Measurements from ENCODE around the gene FAM107A. TPM values are rescaled to one million over a fixed set of nuclear protein-coding genes. Genes with fewer than 3 reads are reported as not detected.

Gene FAM107A, protein sequence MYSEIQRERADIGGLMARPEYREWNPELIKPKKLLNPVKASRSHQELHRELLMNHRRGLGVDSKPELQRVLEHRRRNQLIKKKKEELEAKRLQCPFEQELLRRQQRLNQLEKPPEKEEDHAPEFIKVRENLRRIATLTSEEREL
- not detected for total RNA-seq

DNA sequence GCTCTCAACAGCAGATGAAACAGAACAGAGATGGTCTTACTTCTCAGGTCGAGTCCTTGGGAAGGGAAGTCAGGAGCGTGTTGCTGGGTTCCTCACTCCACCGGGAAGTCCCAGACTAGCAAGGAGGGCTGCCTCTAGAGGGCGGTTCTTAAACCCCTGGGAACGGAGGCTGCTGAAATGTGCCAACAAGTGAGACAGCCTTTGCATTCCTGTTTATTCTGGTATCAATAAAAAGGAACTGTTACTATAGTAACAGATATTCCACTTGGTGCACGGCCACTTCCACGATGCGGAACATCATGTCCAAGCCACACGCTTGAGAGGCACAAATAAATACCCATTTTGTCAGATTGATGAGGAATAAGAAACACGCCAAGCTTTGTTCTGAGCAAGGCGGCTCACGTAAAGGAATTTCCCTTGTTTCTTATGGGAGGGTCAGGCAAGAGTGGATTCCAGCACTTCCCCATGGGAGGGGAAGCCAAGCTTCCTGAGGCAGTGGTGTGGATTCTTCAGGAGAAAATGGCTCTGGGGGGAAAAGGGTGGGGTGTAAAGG, at the start of gene FAM107A:
Gene FAM107A (minus strand): TSS at position 123 of the 553 bp plus-strand sequence. CDS start 7,531 bp downstream, outside the sequence.
- ATAC-seq = no peak
- H3K4me1 Mint-ChIP-seq (ENCODE audit: low read depth) = no peaks in the 10 kb centered on the region
- H3K9me3 Mint-ChIP-seq = no peaks in the 10 kb centered on the region
- H3K4me3 Mint-ChIP-seq = no peak within 1 kb of the TSS
- no peak for DNase-seq
- peaks cover 6% of the 10 kb centered on the region for H3K27me3 Mint-ChIP-seq (ENCODE audit: low read depth)
- no peaks in the 10 kb centered on the region for H3K36me3 Mint-ChIP-seq (ENCODE audit: insufficient read depth)

DNA sequence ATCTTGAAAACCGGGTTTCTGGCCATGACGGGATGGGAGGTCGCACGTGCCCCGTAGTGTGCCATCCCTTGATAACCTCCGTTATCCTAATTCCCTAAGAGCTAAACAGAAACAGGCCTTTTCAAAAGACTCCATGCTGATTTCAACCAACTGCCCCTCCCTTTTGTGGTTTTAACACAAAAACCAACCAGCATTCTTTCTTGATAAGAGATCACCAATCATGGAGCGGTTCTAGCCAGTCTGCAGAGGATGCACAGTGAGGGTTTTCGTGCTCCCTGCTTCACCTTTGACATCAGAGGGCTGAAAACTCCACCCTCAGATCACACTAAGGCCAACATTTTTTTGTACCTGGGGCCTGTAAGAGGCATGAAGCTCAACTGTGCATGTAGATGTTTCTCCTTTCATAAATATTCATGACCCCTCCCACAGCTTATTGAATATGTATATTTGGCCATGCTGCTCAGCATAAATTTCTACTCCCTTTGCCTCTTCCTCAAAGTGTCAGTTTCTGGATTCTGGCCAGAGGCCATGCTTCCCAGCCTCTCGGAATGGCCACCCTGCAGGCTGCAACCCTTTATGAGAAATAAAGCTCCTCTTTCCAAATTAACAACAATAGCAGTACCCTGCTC, 48.1 kb upstream of the FAM107A start:
- DNase-seq (no peak), ATAC-seq (no peak)
- Mint-ChIP-seq H3K4me3 (no peak overlapping the region), H3K4me1 (ENCODE audit: low read depth) (no peaks in the 10 kb centered on the region), H3K27me3 (ENCODE audit: low read depth) (no peaks in the 10 kb centered on the region), H3K9me3 (no peaks in the 10 kb centered on the region), H3K36me3 (ENCODE audit: insufficient read depth) (no peaks in the 10 kb centered on the region)

DNA sequence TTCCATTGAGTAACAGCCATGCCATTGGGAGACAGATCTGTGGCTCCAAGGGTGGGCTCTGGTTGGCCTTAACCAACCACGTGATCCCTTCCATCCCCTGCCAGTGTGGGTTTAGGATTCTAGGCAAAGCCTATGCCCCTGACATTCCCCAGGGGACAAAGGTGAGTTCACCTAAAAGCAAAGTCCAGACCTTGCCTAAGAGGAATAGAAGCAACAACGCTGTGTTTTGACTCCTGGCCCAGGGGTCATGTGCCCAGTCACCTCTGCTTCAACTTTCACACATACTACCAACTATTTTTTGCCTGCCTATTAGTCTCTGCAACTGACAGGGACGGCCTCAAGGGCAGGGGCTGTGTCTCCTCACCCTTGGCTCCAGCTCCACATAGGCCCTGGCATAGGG, 47.4 kb upstream of the FAM107A start:
- Mint-ChIP-seq H3K9me3 (no peaks in the 10 kb centered on the region), H3K4me3 (no peak overlapping the region), H3K4me1 (ENCODE audit: low read depth) (no peaks in the 10 kb centered on the region), H3K36me3 (ENCODE audit: insufficient read depth) (no peaks in the 10 kb centered on the region), H3K27me3 (ENCODE audit: low read depth) (no peaks in the 10 kb centered on the region)
- ATAC-seq = no peak
- no peak for DNase-seq

DNA sequence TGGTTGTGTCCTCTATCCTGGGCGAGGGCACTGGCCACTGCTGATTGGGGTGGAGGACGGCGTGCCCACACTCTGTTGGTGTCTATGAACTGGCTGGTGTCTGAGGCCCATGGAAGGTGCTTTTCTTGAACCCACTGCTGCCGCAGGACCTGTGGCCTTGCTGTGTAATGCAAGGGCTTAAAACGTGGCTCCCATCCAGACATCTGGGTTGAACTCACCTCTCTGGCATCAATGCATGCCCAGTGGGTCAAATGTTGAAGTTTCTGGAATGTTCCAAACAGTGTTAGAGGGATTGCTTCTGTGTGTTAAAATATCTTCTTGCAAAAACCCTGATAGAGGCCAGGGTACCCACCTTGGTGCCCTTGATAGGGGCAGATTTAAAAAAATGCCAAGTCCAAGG, 46.8 kb upstream of the FAM107A start:
- no peaks in the 10 kb centered on the region for H3K9me3 Mint-ChIP-seq
- no peaks in the 10 kb centered on the region for H3K36me3 Mint-ChIP-seq (ENCODE audit: insufficient read depth)
- DNase-seq (no peak), ATAC-seq (no peak)
- no peak overlapping the region for H3K4me3 Mint-ChIP-seq
- H3K4me1 Mint-ChIP-seq (ENCODE audit: low read depth) = no peaks in the 10 kb centered on the region
- no peaks in the 10 kb centered on the region for H3K27me3 Mint-ChIP-seq (ENCODE audit: low read depth)

DNA sequence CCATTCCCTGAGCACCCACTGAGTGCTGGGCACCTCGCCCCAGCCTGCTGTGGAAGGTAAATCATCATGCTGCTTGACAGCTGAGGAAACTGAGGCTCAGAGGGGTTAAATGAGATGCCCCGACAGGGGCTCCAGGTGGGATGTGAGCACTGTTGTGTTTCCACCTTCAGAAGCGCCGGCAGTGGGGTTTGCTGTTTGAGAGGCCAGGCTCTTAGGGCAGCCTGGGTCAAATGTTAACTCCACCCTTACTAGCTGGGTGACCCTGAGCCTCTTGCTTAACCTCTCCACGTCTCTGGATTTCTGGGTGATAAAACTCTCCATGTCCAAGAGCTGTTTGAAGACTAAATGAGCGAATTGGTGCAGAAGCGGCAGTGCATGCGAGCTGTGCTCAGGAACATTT, 46.3 kb upstream of the FAM107A start:
- Mint-ChIP-seq H3K36me3 (ENCODE audit: insufficient read depth) (no peaks in the 10 kb centered on the region), H3K4me1 (ENCODE audit: low read depth) (no peaks in the 10 kb centered on the region), H3K4me3 (no peak overlapping the region), H3K27me3 (ENCODE audit: low read depth) (no peaks in the 10 kb centered on the region), H3K9me3 (no peaks in the 10 kb centered on the region)
- ATAC-seq (no peak), DNase-seq (no peak)

DNA sequence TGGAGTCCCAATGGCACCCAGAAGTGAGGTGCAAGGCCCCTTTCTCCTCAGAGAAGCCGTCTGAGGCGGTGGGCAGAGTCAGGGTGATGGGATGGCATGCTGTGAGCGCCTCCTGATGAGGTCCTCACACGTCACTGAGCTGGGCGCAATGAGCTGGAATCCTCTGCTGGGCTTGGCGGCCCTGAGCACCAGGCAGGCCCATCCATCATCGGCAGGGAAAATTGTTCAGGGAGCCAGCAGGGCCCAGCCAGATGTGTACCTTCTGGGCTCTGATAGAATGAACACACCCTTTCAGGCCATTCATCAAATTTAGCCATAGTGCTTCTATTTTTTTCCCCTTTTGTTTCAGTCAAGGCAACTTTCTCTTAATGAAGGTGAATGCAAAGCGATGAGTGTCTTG, 45.7 kb upstream of the FAM107A start:
- Mint-ChIP-seq H3K4me1 (ENCODE audit: low read depth) (no peaks in the 10 kb centered on the region), H3K27me3 (ENCODE audit: low read depth) (no peaks in the 10 kb centered on the region), H3K9me3 (no peaks in the 10 kb centered on the region), H3K4me3 (no peak overlapping the region), H3K36me3 (ENCODE audit: insufficient read depth) (no peaks in the 10 kb centered on the region)
- no peak for ATAC-seq
- DNase-seq = no peak

DNA sequence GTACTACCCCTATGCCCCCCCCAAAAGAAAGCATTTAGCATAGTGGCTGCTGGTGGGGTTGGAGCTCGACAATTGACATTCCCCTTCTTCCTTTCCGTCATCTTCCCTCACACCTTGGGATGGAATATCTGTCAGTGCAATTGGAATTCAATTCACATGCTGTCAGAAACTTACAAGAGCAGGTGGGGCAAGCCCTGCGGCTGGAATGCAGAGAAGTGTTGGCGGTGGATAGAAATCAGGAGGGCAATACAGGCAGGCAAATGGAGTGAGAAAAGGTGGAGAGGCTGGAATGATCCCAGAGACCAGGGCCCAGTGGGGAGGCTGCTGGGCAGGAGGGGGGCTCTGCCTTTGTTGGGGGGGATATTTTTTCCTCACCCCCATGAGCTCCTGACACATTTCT, 45.2 kb upstream of the FAM107A start:
- H3K4me3 Mint-ChIP-seq = no peak overlapping the region
- ATAC-seq (no peak), DNase-seq (no peak)
- H3K9me3 Mint-ChIP-seq = no peaks in the 10 kb centered on the region
- H3K36me3 Mint-ChIP-seq (ENCODE audit: insufficient read depth) = no peaks in the 10 kb centered on the region
- H3K27me3 Mint-ChIP-seq (ENCODE audit: low read depth) = no peaks in the 10 kb centered on the region
- H3K4me1 Mint-ChIP-seq (ENCODE audit: low read depth) = no peaks in the 10 kb centered on the region

DNA sequence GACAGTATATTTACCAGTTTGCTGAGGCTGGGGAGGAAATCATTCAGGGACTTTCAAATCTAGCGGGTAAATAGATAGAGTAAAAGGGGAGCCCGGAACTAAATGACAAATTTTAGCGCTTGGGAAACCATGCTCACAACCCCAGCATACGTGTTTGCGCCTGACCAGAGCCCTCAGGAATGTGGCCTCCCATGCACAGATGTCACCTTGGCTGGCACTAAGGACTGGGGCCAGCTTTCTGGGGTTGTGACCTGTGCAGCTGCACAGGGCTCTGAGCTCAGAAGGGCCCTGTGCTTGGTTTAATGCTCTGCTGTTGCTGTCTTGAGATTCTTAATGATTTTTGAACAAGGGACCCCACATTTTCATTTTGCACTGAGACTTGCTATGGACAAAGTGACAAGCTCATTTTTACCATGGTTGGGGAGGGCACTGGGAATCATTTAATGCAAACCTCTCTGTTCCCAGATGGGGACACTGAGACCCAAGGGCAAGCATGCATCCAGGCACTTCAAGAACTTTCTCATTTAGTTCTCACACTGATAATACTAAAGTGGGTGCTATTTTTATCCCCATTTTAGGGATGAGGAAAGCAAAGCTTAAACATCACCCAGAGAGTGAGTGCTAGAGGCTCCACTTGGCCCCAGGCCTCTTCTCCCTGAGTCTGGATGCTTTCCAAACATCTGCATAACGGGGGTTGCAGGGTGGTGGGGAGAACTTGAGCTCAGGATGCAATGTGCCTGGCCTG, 44.1 kb upstream of the FAM107A start:
- Mint-ChIP-seq H3K4me1 (ENCODE audit: low read depth) (no peaks in the 10 kb centered on the region), H3K4me3 (no peak overlapping the region), H3K9me3 (no peaks in the 10 kb centered on the region), H3K36me3 (ENCODE audit: insufficient read depth) (no peaks in the 10 kb centered on the region), H3K27me3 (ENCODE audit: low read depth) (no peaks in the 10 kb centered on the region)
- ATAC-seq = no peak
- no peak for DNase-seq

DNA sequence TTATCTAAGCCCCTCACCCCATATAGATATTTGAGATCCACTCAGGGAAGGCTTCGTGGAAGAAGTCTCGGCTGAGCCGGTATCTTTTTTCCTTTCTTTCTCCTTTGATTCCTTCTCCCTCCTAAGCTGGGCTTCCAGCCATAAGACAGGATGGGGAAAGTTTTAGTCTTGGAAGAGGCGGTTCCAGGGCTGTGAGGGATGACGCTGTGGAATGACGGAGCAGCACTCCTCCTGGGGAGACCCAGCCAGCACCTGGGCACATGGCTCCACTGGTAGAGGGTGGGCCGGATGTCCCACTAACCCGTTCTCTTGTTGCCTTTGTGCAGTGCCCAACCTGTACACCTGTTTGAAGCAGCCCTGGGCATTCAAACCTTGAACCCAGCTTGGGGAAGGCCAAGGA, 43.2 kb upstream of the FAM107A start:
- no peaks in the 10 kb centered on the region for H3K27me3 Mint-ChIP-seq (ENCODE audit: low read depth)
- no peaks in the 10 kb centered on the region for H3K4me1 Mint-ChIP-seq (ENCODE audit: low read depth)
- DNase-seq = no peak
- H3K4me3 Mint-ChIP-seq = no peak overlapping the region
- no peaks in the 10 kb centered on the region for H3K9me3 Mint-ChIP-seq
- no peaks in the 10 kb centered on the region for H3K36me3 Mint-ChIP-seq (ENCODE audit: insufficient read depth)
- ATAC-seq = no peak

DNA sequence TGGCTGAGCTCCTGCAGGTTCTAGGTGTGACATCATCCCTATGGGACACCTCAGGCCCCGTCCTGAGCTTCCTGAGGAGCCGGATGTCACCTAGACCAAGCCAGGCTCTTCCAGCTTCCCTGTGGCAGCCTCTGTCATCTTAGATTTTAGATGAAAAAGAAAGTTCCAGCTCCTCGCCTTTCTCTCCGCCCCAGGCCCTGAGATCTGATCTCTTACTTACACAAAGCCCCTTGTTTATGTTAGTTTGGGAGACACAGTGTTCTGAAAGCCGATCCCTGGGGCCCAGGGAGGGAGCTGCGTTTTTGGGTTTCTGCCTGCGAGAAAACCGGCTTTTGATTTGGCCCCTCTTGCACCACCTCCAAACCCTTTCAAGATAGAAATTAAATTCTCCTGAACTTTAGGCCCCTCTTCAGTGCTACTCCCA, 40.2 kb upstream of the FAM107A start:
- no peaks in the 10 kb centered on the region for H3K36me3 Mint-ChIP-seq (ENCODE audit: insufficient read depth)
- no peaks in the 10 kb centered on the region for H3K4me1 Mint-ChIP-seq (ENCODE audit: low read depth)
- H3K9me3 Mint-ChIP-seq = no peaks in the 10 kb centered on the region
- H3K27me3 Mint-ChIP-seq (ENCODE audit: low read depth) = no peaks in the 10 kb centered on the region
- DNase-seq (no peak), ATAC-seq (no peak)
- no peak overlapping the region for H3K4me3 Mint-ChIP-seq

DNA sequence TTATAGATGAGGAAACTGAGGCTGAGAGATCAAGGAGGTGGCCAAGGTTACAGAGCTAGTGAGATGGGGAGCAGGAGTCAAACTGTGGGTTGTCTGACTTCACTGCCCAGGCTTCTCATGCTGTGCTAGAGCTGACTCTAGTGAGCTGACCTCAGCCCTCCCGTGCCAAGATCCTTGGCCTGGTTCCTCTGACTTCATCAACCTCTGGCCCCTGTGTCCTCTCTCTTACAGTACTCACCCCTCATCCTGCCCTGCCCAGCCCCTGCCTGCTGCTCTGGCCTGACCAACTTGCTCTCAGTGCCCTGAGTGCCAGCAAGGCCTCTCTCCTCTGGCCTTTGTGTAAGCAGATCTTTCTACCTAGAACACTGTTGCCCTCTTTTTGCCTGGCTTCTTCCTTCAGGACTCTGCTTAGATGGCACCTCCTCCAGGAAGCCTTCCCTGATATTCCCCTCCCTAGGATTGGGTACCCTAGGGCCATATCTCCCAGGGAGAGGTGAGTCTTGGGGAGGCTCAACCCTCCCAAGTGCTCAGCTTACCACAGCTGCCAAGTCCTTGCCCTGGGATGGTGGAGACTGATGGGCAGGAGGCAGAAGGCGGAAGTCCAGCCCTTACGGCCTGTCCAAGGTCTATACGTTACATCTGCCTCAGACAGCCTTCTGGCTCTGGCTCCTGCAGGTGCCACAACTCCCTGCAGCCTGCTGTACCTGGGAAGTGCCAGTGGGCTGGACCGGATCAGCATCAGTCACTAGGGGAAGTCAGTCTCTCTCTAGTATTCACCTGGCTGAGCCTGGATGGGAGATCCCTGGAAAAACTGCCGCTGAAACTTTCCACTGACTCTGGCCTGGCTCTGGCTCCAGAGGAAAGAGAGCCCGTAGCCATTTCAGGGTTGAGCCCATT, 36.3 kb upstream of the FAM107A start:
- H3K36me3 Mint-ChIP-seq (ENCODE audit: insufficient read depth) = no peaks in the 10 kb centered on the region
- DNase-seq (no peak), ATAC-seq (no peak)
- H3K4me3 Mint-ChIP-seq = no peak overlapping the region
- H3K9me3 Mint-ChIP-seq = no peaks in the 10 kb centered on the region
- no peaks in the 10 kb centered on the region for H3K4me1 Mint-ChIP-seq (ENCODE audit: low read depth)
- peaks cover 4% of the 10 kb centered on the region for H3K27me3 Mint-ChIP-seq (ENCODE audit: low read depth)

DNA sequence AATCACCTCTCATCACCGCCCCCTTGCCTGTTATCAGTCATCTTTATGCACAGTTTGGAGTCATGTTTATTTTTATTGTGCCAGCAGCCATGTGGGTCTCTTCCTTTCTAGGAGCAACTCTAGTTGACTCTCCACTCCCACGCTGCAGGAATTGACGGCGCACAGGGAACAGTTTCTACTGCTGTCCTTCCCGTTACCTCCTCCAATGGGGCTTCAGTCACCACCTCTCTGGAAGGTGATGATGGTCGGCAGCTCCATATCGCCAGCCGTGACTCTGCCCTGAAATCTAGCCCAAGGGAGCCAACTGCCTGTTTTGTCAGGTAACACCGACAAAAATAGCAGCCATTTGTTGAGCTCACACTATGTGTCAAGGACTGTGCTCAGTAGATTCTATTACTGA, 35.6 kb upstream of the FAM107A start:
- DNase-seq (no peak), ATAC-seq (no peak)
- Mint-ChIP-seq H3K36me3 (ENCODE audit: insufficient read depth) (no peaks in the 10 kb centered on the region), H3K9me3 (no peaks in the 10 kb centered on the region), H3K27me3 (ENCODE audit: low read depth) (peaks cover 9% of the 10 kb centered on the region), H3K4me3 (no peak overlapping the region), H3K4me1 (ENCODE audit: low read depth) (no peaks in the 10 kb centered on the region)

DNA sequence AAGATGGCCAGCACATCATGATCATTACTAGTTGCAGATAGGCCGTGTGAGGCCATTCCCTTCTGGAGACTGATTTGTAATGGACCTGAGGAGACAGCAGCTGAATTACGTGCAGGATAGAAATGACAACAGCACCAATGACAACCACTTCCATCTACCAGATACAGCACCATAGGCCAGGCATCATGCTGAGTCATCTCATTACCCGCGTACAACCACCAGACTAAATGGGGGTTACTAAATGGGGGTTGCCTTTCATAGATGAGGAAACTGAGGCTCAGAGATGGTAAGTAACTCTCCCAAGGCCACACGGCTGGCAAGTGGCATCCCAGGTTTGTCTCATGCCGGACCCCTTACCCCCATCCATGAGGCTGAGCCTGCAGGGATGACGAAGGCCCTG, 32.8 kb upstream of the FAM107A start:
- DNase-seq = no peak
- no peak for ATAC-seq
- Mint-ChIP-seq H3K27me3 (ENCODE audit: low read depth) (peaks cover 16% of the 10 kb centered on the region), H3K4me1 (ENCODE audit: low read depth) (no peaks in the 10 kb centered on the region), H3K9me3 (no peaks in the 10 kb centered on the region), H3K36me3 (ENCODE audit: insufficient read depth) (no peaks in the 10 kb centered on the region), H3K4me3 (no peak overlapping the region)

DNA sequence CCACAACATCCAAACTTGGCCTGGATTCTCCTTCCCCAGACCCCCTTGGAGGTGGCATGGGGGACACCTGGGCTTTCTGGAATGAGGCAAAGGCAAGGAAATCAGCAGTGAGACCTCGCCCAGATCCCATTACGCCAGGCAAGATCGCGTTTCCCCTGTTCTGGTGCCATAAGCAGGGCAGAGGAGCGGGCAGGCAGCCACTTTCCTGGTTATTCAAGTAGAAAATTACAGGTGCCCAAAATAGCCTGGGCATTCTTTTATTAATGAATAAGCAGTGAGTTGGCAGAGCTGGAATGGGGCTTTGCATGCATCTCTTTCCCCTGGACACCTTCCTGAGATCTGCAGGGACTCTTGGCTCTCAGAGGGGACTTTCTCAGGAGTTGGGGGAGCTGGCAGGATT, 31.5 kb upstream of the FAM107A start:
- ATAC-seq = no peak
- no peaks in the 10 kb centered on the region for H3K4me1 Mint-ChIP-seq (ENCODE audit: low read depth)
- no peaks in the 10 kb centered on the region for H3K36me3 Mint-ChIP-seq (ENCODE audit: insufficient read depth)
- H3K9me3 Mint-ChIP-seq = no peaks in the 10 kb centered on the region
- H3K27me3 Mint-ChIP-seq (ENCODE audit: low read depth) = peaks cover 21% of the 10 kb centered on the region
- DNase-seq = no peak
- no peak overlapping the region for H3K4me3 Mint-ChIP-seq

Data from activated T-cell treated with anti-CD3 and anti-CD28 coated beads, Interleukin-2, amount 50 U/mL, for 4 hours (primary cell).